Caco-2 (cell line): Measurements from ENCODE around the gene REEP1. TPM values are rescaled to one million over a fixed set of nuclear protein-coding genes. Genes with fewer than 3 reads are reported as not detected.

Source experiments
- BruUV-seq: library from RNA; stranded (reverse); fragments of 400-500 nt; replicated peaks from 2 replicates; lab custom pipeline; 2021; lab: Mats Ljungman, UMichigan
- CTCF ChIA-PET: fragments of 300-600 bp; sonication (Branson Sonifier 250); formaldehyde crosslinking; loops from one replicate; lab custom pipeline; 2022; ENCODE audit warnings: antibody characterized with exemption; lab: Charles Lee
- POLR2A ChIA-PET: fragments of 300-600 bp; sonication (Branson Sonifier 250); formaldehyde crosslinking; loops from one replicate; lab custom pipeline; 2022; ENCODE audit warnings: antibody characterized with exemption; lab: Charles Lee
- DNase-seq, 2 experiments: peaks; one replicate each; pipeline versions ENCODE4 v3.0.0 to v3.0.0-alpha.2; 2020 to 2022
- H3K27me3 ChIP-seq: replicated peaks from 2 replicates; pipeline ENCODE4 v1.6.0; 2011; ENCODE audit warnings: low read length; ENCODE audit not compliant: control insufficient read depth, insufficient read depth
- H3K36me3 ChIP-seq: 2 replicates; pipeline ENCODE4 v1.5.1; 2011; ENCODE audit warnings: low read length; ENCODE audit not compliant: control insufficient read depth, insufficient read depth
- H3K4me1 ChIP-seq: fragments of 250-450 bp; sonication (Bioruptor Pico); 2 replicates; pipeline ENCODE4 v1.5.1; 2020; ENCODE audit warnings: mild to moderate bottlenecking
- H3K4me3 ChIP-seq: 2 replicates; pipeline ENCODE4 v1.5.1; 2011; ENCODE audit warnings: low read depth, mild to moderate bottlenecking, control low read depth, low read length
- H3K9me3 ChIP-seq: fragments of 250-450 bp; sonication (Bioruptor Pico); 2 replicates; pipeline ENCODE4 v1.5.1; 2020; ENCODE audit warnings: mild to moderate bottlenecking, moderate library complexity
- H3K27ac Mint-ChIP-seq: one replicate; pipeline ENCODE4 v1.8.0; 2022; ENCODE audit warnings: mixed read lengths; ENCODE audit not compliant: unreplicated experiment
- H3K27me3 Mint-ChIP-seq: one replicate; pipeline ENCODE4 v1.8.0; 2022; ENCODE audit warnings: mixed read lengths; ENCODE audit not compliant: insufficient read depth, unreplicated experiment
- H3K36me3 Mint-ChIP-seq: one replicate; pipeline ENCODE4 v1.8.0; 2022; ENCODE audit warnings: mild to moderate bottlenecking, mixed read lengths; ENCODE audit not compliant: insufficient read depth, unreplicated experiment
- H3K4me1 Mint-ChIP-seq: one replicate; pipeline ENCODE4 v1.8.0; 2022; ENCODE audit warnings: low read depth, mixed read lengths; ENCODE audit not compliant: unreplicated experiment
- H3K4me3 Mint-ChIP-seq: one replicate; pipeline ENCODE4 v1.8.0; 2022; ENCODE audit warnings: mild to moderate bottlenecking, moderate library complexity, mixed read lengths; ENCODE audit not compliant: unreplicated experiment
- H3K9me3 Mint-ChIP-seq: one replicate; pipeline ENCODE4 v1.8.0; 2022; ENCODE audit warnings: mixed read lengths; ENCODE audit not compliant: unreplicated experiment
- intact Hi-C: fragments of 100-400 bp; cut with micrococcal nuclease; formaldehyde crosslinking; loops from one replicate; pipeline ENCODE4 v1.10.0; 2022; ENCODE audit not compliant: unreplicated experiment
- microRNA-seq: library from miRNA; unstranded; fragments of <30 nt; microRNA quantifications from one replicate; pipeline ENCODE4 v1.2.0, GENCODE V29; 2022
- total RNA-seq: library from RNA; stranded (reverse); gene quantifications from 2 replicates; pipeline ENCODE4 v1.2.3, GENCODE V29; 2022
- TF ChIP-seq, protein P1 (sequence below), 2 experiments: fragments of 200-600 bp in 1 of 2; IDR thresholded peaks; 1 replicate in 1 of 2; 2 replicates in 1 of 2; pipeline versions ENCODE4 v1.5.1 to v1.8.0; 2011 to 2022; ENCODE audit warnings: antibody characterized with exemption in 1 of 2, control low read depth in 1 of 2, inconsistent platforms in 1 of 2, low read depth in 1 of 2, low read length in 1 of 2, mild to moderate bottlenecking in 1 of 2, moderate library complexity in 1 of 2; ENCODE audit not compliant: insufficient read depth in 1 of 2, severe bottlenecking in 1 of 2, unreplicated experiment in 1 of 2

REEP1 gene
- total RNA-seq, 1 experiment from 2014 or later, result 16.6 TPM

DNA sequence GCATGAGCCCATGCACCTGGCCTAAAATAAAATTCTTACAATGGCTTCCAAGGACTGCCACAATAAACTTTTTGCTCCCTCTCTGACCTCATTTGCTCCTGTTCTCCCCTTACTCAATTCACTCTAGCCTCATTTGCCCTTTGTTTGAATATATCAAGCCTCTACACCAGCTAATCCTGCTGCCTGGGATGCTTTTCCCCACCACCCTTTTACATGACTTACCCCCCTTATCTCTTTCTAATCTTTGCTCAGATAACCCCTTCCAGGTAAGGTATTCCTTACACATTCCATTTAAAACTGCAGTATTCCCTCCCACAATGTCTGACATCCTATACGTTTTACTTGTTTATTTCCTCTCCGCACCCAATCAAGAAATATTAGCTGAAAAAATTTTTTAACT is 164.8 kb downstream of the REEP1 start:
- H3K27me3 Mint-ChIP-seq, result no peaks in the 10 kb centered on the region
- H3K27ac Mint-ChIP-seq, result peak overlapping the region; percentile 32
- TF ChIP-seq, protein P1, sequence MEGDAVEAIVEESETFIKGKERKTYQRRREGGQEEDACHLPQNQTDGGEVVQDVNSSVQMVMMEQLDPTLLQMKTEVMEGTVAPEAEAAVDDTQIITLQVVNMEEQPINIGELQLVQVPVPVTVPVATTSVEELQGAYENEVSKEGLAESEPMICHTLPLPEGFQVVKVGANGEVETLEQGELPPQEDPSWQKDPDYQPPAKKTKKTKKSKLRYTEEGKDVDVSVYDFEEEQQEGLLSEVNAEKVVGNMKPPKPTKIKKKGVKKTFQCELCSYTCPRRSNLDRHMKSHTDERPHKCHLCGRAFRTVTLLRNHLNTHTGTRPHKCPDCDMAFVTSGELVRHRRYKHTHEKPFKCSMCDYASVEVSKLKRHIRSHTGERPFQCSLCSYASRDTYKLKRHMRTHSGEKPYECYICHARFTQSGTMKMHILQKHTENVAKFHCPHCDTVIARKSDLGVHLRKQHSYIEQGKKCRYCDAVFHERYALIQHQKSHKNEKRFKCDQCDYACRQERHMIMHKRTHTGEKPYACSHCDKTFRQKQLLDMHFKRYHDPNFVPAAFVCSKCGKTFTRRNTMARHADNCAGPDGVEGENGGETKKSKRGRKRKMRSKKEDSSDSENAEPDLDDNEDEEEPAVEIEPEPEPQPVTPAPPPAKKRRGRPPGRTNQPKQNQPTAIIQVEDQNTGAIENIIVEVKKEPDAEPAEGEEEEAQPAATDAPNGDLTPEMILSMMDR (IDR thresholded peaks at IDR 0.05; ENCODE audit: insufficient read depth in 1 of 2, low read depth in 1 of 2, low read length in 1 of 2, severe bottlenecking in 1 of 2, unreplicated experiment in 1 of 2), result no peak
- peaks cover 59% of the 10 kb centered on the region for H3K36me3 Mint-ChIP-seq
- intact Hi-C loops, result loop anchor here (2.0 kb wide), 1 partner anchor 22 kb away; the partner anchor contains the start of gene IMMT
- POLR2A ChIA-PET, result interaction anchor here (0.6 kb wide), 1 partner anchor 23 kb away, joined by 3 read pairs; the partner anchor contains the start of gene IMMT
- Histone ChIP-seq H3K4me1 (peaks cover 41% of the 10 kb centered on the region), H3K36me3 (peaks cover 2% of the 10 kb centered on the region), H3K9me3 (no peaks in the 10 kb centered on the region), H3K27me3 (no peaks in the 10 kb centered on the region), H3K4me3 (no peak overlapping the region)
- peak overlapping the region; percentile 8 for H3K4me3 Mint-ChIP-seq
- DNase-seq, result peak; percentile 69 to 76
- BruUV-seq, result no TSS peak
- H3K9me3 Mint-ChIP-seq, result no peaks in the 10 kb centered on the region
- CTCF ChIA-PET, result no interaction called here
- H3K4me1 Mint-ChIP-seq, result peaks cover 46% of the 10 kb centered on the region

DNA sequence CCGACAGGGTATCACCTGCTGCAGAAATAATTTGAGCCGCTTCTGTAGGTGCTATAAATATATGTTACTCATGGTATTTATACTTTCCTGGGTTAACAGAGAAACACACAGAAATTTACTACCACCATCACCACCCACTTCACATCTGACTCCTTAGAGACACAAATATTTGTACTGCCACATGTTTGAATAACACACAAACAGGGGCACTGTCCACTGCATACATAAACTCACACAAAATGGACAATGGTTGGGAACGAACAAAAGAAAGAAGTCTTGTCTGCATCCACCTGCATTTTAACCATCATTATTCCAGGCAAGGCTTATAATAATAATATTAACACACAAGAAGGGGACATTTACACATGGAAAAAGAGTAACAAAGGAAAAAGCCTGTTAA is 166.1 kb downstream of the REEP1 start:
- POLR2A ChIA-PET, result no interaction called here
- no peak for DNase-seq
- Mint-ChIP-seq H3K36me3 (peaks cover 59% of the 10 kb centered on the region), H3K27ac (no peak overlapping the region), H3K4me1 (peaks cover 43% of the 10 kb centered on the region), H3K9me3 (no peaks in the 10 kb centered on the region), H3K27me3 (no peaks in the 10 kb centered on the region), H3K4me3 (no peak overlapping the region)
- TF ChIP-seq, protein P1 (IDR thresholded peaks at IDR 0.05; ENCODE audit: insufficient read depth in 1 of 2, low read depth in 1 of 2, low read length in 1 of 2, severe bottlenecking in 1 of 2, unreplicated experiment in 1 of 2), result no peak
- Histone ChIP-seq H3K9me3 (no peaks in the 10 kb centered on the region), H3K27me3 (no peaks in the 10 kb centered on the region), H3K4me1 (peaks cover 34% of the 10 kb centered on the region), H3K36me3 (peaks cover 2% of the 10 kb centered on the region), H3K4me3 (no peak overlapping the region)
- BruUV-seq, result no TSS peak
- intact Hi-C loops, result no loop called here
- CTCF ChIA-PET, result no interaction called here

DNA sequence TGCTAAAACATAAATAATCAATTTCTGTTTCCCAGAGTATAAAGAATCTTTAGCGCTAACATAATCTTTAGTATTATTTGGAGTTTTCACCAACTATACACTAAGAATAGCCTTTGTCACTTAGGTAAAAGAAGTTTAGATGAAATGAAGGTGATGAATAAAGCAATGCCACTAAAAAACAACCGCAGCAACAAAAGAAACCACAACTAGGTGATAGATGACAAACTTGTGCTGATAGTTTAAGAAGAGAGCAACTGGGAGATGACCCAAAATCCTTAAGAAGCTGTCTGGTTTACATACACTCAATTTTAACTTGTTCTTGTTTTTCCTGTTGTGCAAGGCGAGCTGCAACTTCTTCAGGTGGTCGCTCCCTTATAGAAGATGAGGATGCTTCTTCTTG is 167.0 kb downstream of the REEP1 start:
- H3K4me1 Mint-ChIP-seq, result peaks cover 35% of the 10 kb centered on the region
- ChIA-PET CTCF (no interaction called here), POLR2A (interaction anchor here (0.9 kb wide), 1 partner anchor 271 kb away, joined by 3 read pairs; the partner anchor contains the start of gene KDM3A)
- peaks cover 58% of the 10 kb centered on the region for H3K36me3 Mint-ChIP-seq
- TF ChIP-seq, protein P1 (IDR thresholded peaks at IDR 0.05; ENCODE audit: insufficient read depth in 1 of 2, low read depth in 1 of 2, low read length in 1 of 2, severe bottlenecking in 1 of 2, unreplicated experiment in 1 of 2), result no peak
- no peak for DNase-seq
- H3K4me1 ChIP-seq, result peaks cover 26% of the 10 kb centered on the region
- H3K27ac Mint-ChIP-seq, result no peak overlapping the region
- H3K4me3 Mint-ChIP-seq, result no peak overlapping the region
- H3K27me3 Mint-ChIP-seq, result no peaks in the 10 kb centered on the region
- H3K4me3 ChIP-seq, result no peak overlapping the region
- intact Hi-C loops, result no loop called here
- H3K27me3 ChIP-seq, result no peaks in the 10 kb centered on the region
- H3K9me3 ChIP-seq, result no peaks in the 10 kb centered on the region
- H3K9me3 Mint-ChIP-seq, result no peaks in the 10 kb centered on the region
- no TSS peak for BruUV-seq
- peaks cover 2% of the 10 kb centered on the region for H3K36me3 ChIP-seq

Small RNA genes within 50 kb of the gene (microRNA-seq; reads per million reads assigned to microRNA genes)
- gene MIR4779, result not detected

Other genes with a start within 250 kb of the REEP1 start
- 73.8 and 79.5 TPM in 2 replicates for gene POLR1A, start 231.7 kb downstream of the REEP1 start, total RNA-seq
- gene PTCD3, start 231.4 kb downstream of the REEP1 start, total RNA-seq, result 278 and 282 TPM in 2 replicates
- 125 and 129 TPM in 2 replicates for gene IMMT, start 142.2 kb downstream of the REEP1 start, total RNA-seq
- gene MRPL35, start 138.2 kb downstream of the REEP1 start, total RNA-seq, result 25.3 and 25.9 TPM in 2 replicates
- 47.4 and 52.4 TPM in 2 replicates for gene KDM3A, start 103.7 kb upstream of the REEP1 start, total RNA-seq
- gene CHMP3, start 225.8 kb upstream of the REEP1 start, total RNA-seq, result 93.3 and 93.5 TPM in 2 replicates